ENCODE data around the gene MEGF9. TPM values are rescaled to one million over a fixed set of nuclear protein-coding genes. Genes with fewer than 3 reads are reported as not detected.

The MEGF9 gene
- total RNA-seq, 2 donors from 2014 or later: 7.2 to 9.0 TPM

DNA sequence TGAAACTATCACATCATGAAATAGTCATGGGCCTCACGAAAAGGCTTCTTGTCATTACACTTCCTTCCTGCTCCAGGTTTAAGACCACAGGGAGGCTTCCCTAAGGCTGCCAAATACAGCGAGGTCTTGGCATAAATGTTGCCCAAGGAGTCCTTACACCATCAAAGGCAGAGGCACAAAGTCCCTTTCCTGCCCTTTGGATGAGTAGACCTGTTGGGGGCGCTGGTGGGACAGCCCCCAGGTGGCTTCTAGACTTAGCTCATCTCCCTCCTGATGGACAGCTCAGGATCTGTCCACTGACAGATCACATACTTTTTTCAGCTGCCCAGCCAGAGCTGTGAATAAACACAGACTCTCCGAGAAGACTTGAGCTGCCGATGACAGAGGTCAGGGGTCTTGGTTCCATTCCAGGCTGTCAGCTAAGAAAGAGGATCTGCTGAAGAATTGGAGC is 15.5 kb upstream of the MEGF9 start:
- Histone ChIP-seq H3K4me3 (no peak overlapping the region), H3K9ac (ENCODE audit: low read depth in 2 of 2, low read length in 2 of 2) (no peak overlapping the region), H3K27me3 (no peaks in the 10 kb centered on the region), H3K4me1 (no peaks in the 10 kb centered on the region), H3K27ac (no peak overlapping the region), H3K36me3 (no peaks in the 10 kb centered on the region), H3K9me3 (no peaks in the 10 kb centered on the region)
- no peak for DNase-seq
- TF ChIP-seq, protein P1, sequence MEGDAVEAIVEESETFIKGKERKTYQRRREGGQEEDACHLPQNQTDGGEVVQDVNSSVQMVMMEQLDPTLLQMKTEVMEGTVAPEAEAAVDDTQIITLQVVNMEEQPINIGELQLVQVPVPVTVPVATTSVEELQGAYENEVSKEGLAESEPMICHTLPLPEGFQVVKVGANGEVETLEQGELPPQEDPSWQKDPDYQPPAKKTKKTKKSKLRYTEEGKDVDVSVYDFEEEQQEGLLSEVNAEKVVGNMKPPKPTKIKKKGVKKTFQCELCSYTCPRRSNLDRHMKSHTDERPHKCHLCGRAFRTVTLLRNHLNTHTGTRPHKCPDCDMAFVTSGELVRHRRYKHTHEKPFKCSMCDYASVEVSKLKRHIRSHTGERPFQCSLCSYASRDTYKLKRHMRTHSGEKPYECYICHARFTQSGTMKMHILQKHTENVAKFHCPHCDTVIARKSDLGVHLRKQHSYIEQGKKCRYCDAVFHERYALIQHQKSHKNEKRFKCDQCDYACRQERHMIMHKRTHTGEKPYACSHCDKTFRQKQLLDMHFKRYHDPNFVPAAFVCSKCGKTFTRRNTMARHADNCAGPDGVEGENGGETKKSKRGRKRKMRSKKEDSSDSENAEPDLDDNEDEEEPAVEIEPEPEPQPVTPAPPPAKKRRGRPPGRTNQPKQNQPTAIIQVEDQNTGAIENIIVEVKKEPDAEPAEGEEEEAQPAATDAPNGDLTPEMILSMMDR (IDR thresholded peaks at IDR 0.05): no peak
- intact Hi-C loops (cut with DNase I): no loop called here

DNA sequence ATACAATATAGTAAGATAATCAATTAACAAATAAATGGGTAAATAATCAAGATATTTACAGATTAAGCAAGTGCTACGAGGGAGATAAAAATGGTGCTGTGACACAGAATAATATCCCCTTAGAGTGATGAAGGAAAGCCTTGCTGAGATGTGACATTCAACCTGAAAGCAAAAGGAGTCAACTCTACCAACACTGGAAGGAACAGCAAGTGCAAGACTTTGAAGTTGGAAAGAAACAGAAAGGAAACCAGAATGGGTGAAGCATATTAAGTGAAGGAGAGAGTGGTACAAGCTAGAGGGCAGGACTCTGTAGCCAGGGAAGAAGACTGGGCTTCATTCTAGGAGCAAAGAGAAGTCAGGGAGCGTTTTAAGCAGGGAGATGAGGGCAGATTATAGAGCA is 12.2 kb upstream of the MEGF9 start:
- no peak for DNase-seq

DNA sequence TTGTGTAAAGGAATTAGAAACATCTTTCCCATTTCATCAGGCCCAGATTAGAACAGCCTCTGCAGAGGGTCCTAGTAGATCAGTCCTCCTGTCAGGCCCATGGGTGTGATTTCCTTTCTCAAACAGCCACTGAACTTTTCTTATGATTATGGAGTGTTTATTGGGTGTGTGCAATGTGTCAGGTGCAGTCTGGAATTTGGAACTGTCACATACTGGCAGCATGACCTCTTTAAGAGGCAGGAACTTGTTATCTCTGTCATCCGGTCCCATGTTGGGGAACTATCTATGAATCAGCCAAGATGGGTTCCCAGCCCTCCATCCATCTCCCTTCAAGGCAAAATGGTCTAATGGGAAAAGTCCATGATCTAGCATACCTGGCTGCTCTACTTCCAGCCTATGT is 11.6 kb upstream of the MEGF9 start:
- intact Hi-C loops (cut with DNase I): no loop called here

More for the DNA sequence above, 12.2 kb upstream of the MEGF9 start:
- Histone ChIP-seq H3K36me3 (no peaks in the 10 kb centered on the region), H3K27me3 (no peaks in the 10 kb centered on the region), H3K27ac (no peak overlapping the region), H3K4me1 (no peaks in the 10 kb centered on the region), H3K9ac (ENCODE audit: low read depth in 2 of 2, low read length in 2 of 2) (no peak overlapping the region), H3K4me3 (no peak overlapping the region), H3K9me3 (no peaks in the 10 kb centered on the region)
- intact Hi-C loops (cut with DNase I): no loop called here
- TF ChIP-seq, protein P1 (IDR thresholded peaks at IDR 0.05): no peak

GRCh38 chr9:120724757-120725400 is 10.6 kb upstream of the MEGF9 start:
- H3K4me1 ChIP-seq: no peaks in the 10 kb centered on the region
- H3K27me3 ChIP-seq: no peaks in the 10 kb centered on the region
- no peak overlapping the region for H3K4me3 ChIP-seq
- no peaks in the 10 kb centered on the region for H3K9me3 ChIP-seq
- no peaks in the 10 kb centered on the region for H3K36me3 ChIP-seq
- no peak overlapping the region for H3K9ac ChIP-seq (ENCODE audit: low read depth in 2 of 2, low read length in 2 of 2)
- no peak for DNase-seq
- no peak overlapping the region for H3K27ac ChIP-seq
- TF ChIP-seq, protein P1 (IDR thresholded peaks at IDR 0.05): no peak
- intact Hi-C loops (cut with DNase I): no loop called here

More for the DNA sequence above, 11.6 kb upstream of the MEGF9 start:
- H3K27ac ChIP-seq: no peak overlapping the region
- TF ChIP-seq, protein P1 (IDR thresholded peaks at IDR 0.05): no peak
- no peak overlapping the region for H3K9ac ChIP-seq (ENCODE audit: low read depth in 2 of 2, low read length in 2 of 2)
- no peak overlapping the region for H3K4me3 ChIP-seq
- no peaks in the 10 kb centered on the region for H3K36me3 ChIP-seq
- DNase-seq: no peak
- H3K27me3 ChIP-seq: no peaks in the 10 kb centered on the region
- no peaks in the 10 kb centered on the region for H3K4me1 ChIP-seq
- H3K9me3 ChIP-seq: no peaks in the 10 kb centered on the region

GRCh38 chr9:120723565-120723964 is 9.3 kb upstream of the MEGF9 start:
- Histone ChIP-seq H3K9me3 (no peaks in the 10 kb centered on the region), H3K4me1 (no peaks in the 10 kb centered on the region), H3K27me3 (no peaks in the 10 kb centered on the region), H3K27ac (no peak overlapping the region), H3K36me3 (no peaks in the 10 kb centered on the region), H3K9ac (ENCODE audit: low read depth in 2 of 2, low read length in 2 of 2) (no peak overlapping the region), H3K4me3 (no peak overlapping the region)
- intact Hi-C loops (cut with DNase I): no loop called here
- TF ChIP-seq, protein P1 (IDR thresholded peaks at IDR 0.05): no peak
- DNase-seq: no peak
